Measurements from ENCODE around the gene LGALSL.

The LGALSL gene

GRCh38 chr2:64424416-64424987, 29.5 kb upstream of the LGALSL start:
- H3K4me3 ChIP-seq (ENCODE audit: low read depth, low read length), result no peak overlapping the region

GRCh38 chr2:64426183-64426952, 27.6 kb upstream of the LGALSL start:
- no peaks in the 10 kb centered on the region for H3K27me3 ChIP-seq (ENCODE audit: control insufficient read depth, insufficient read depth, low read length)
- no peaks in the 10 kb centered on the region for H3K9me3 ChIP-seq (ENCODE audit: control insufficient read depth, low read length)
- peaks cover 25% of the 10 kb centered on the region for H3K4me1 ChIP-seq
- no peak overlapping the region for H3K9ac ChIP-seq
- no peak overlapping the region for H3K4me2 ChIP-seq (ENCODE audit: low read length)
- H3K79me2 ChIP-seq, result no peaks in the 10 kb centered on the region
- no peak overlapping the region for H3K4me3 ChIP-seq (ENCODE audit: low read depth, low read length)
- TF ChIP-seq CTCF (IDR thresholded peaks at IDR 0.05), result no peak
- H3K36me3 ChIP-seq (ENCODE audit: control insufficient read depth, insufficient read depth, low read length), result no peaks in the 10 kb centered on the region
- H3K27ac ChIP-seq, result no peak overlapping the region
- H2AFZ ChIP-seq, result no peak overlapping the region

More at GRCh38 chr2:64424416-64424987, 29.5 kb upstream of the LGALSL start:
- H3K36me3 ChIP-seq (ENCODE audit: control insufficient read depth, insufficient read depth, low read length), result no peaks in the 10 kb centered on the region
- H3K27ac ChIP-seq, result no peak overlapping the region
- no peaks in the 10 kb centered on the region for H3K9me3 ChIP-seq (ENCODE audit: control insufficient read depth, low read length)
- H3K79me2 ChIP-seq, result no peaks in the 10 kb centered on the region
- no peak overlapping the region for H3K4me2 ChIP-seq (ENCODE audit: low read length)
- H3K9ac ChIP-seq, result no peak overlapping the region
- peaks cover 43% of the 10 kb centered on the region for H3K4me1 ChIP-seq
- H2AFZ ChIP-seq, result no peak overlapping the region
- H3K27me3 ChIP-seq (ENCODE audit: control insufficient read depth, insufficient read depth, low read length), result no peaks in the 10 kb centered on the region
- no peak for TF ChIP-seq CTCF (IDR thresholded peaks at IDR 0.05)

- H3K4me3 ChIP-seq (ENCODE audit: low read depth, low read length), result no peak overlapping the region
- no peak overlapping the region for H3K4me2 ChIP-seq (ENCODE audit: low read length)
- H3K4me1 ChIP-seq, result no peaks in the 10 kb centered on the region
- H3K79me2 ChIP-seq, result no peaks in the 10 kb centered on the region
- no peak for TF ChIP-seq CTCF (IDR thresholded peaks at IDR 0.05)
- H3K27me3 ChIP-seq (ENCODE audit: control insufficient read depth, insufficient read depth, low read length), result no peaks in the 10 kb centered on the region
- H3K27ac ChIP-seq, result no peak overlapping the region
- no peak overlapping the region for H3K9ac ChIP-seq
- H3K36me3 ChIP-seq (ENCODE audit: control insufficient read depth, insufficient read depth, low read length), result no peaks in the 10 kb centered on the region
- H2AFZ ChIP-seq, result no peak overlapping the region
- H3K9me3 ChIP-seq (ENCODE audit: control insufficient read depth, low read length), result no peaks in the 10 kb centered on the region
Measured at GRCh38 chr2:64434039-64434657, 19.8 kb upstream of the LGALSL start.

GRCh38 chr2:64437883-64438282, 16.1 kb upstream of the LGALSL start:
- no peaks in the 10 kb centered on the region for H3K4me1 ChIP-seq
- H3K79me2 ChIP-seq, result no peaks in the 10 kb centered on the region
- no peak overlapping the region for H3K27ac ChIP-seq
- H3K27me3 ChIP-seq (ENCODE audit: control insufficient read depth, insufficient read depth, low read length), result no peaks in the 10 kb centered on the region
- H3K4me2 ChIP-seq (ENCODE audit: low read length), result no peak overlapping the region
- no peak overlapping the region for H3K9ac ChIP-seq
- H3K36me3 ChIP-seq (ENCODE audit: control insufficient read depth, insufficient read depth, low read length), result no peaks in the 10 kb centered on the region
- H2AFZ ChIP-seq, result no peak overlapping the region
- no peaks in the 10 kb centered on the region for H3K9me3 ChIP-seq (ENCODE audit: control insufficient read depth, low read length)
- no peak overlapping the region for H3K4me3 ChIP-seq (ENCODE audit: low read depth, low read length)
- no peak for TF ChIP-seq CTCF (IDR thresholded peaks at IDR 0.05)
